SIG-M5 treated with dmso at 0.1 percent for 504 hours (cell line): ENCODE data around the gene PVALB.

Experiments used
- DNase-seq: peaks from one replicate; lab custom pipeline; 2025; ENCODE audit not compliant: unreplicated experiment; lab: John Stamatoyannopoulos, UW

The PVALB gene

GRCh38 chr22:36846949-36847348 is 30.1 kb upstream of the PVALB start:
- DNase-seq: no peak

- no peak for DNase-seq
Observed at GRCh38 chr22:36846271-36846670, 29.4 kb upstream of the PVALB start.

DNA sequence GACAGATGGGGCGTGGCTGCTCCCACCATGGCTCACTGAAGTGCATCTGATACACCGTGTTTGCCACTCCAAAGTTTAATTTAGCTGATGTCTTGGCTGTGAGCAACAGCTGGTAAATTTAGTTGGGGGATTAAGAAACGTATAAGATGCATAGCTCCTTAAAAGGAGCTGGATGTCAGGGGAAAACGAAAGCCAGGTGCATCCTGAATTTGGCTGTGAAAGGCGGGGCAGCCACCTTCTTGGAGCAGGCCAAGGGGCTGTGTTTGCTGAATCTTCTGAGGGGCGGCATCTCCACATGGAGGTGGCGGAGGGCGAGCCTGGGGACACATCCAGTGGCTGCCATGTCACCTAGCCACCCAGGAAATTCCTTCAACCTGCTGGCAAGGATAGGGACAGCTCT is 23.3 kb upstream of the PVALB start:
- no peak for DNase-seq

GRCh38 chr22:36839356-36840073 is 22.7 kb upstream of the PVALB start:
- no peak for DNase-seq

- DNase-seq: no peak
Observed at GRCh38 chr22:36838119-36839030, 21.5 kb upstream of the PVALB start.

DNA sequence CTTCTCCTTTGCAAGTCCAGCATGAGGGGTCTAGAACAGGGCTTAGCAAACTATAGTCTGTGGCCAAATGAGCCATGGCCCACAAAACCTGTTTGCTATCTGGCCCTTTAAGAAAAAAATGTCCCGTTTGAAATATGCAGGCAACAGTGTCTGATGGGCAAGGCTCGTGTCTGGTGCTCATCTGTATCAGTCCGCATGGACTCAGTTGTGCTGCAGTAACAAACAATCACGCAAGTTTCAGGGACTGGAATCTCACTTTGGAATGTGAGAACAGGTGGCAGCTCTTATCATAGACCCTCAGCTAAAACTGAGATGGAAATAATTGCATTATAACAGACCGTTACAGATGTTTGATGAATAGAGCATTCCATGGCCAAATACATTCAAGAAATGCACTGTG is 19.1 kb upstream of the PVALB start:
- no peak for DNase-seq

DNA sequence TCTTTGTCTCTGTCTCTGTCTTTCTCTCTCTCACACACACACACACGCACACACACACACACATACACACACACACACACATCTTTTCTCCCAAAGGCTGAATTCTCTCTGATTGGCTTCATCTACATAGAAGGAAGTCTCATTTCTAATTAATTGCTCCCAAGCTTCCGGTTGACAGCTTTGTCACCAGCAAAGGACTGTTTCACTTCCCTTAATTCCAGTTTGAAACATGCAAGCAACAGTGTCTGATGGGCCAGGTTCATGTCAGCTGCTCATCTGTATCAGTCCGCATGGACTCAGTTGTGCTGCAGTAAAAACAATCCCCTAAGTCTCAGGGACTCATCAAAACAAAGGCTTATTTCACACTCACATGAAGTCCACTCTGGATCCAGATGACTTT is 16.2 kb upstream of the PVALB start:
- DNase-seq: peak; percentile 89

DNA sequence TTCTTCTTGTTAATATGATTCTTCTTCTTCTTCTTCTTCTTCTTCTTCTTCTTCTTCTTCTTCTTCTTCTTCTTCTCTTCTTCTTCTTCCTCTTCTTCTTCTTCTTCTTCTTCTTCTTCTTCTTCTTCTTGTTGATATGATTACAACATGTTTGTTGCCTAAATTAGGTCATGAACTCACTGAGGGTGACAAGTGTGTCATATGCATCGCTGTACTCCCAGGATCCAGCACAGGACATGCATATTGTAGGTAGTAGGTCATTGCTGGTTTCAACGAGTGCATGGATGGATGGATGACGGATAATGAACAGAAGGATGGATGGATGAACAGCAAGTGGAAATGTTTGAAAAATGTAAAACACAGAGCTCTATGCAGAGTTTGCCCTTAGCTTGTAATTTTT is 14.9 kb upstream of the PVALB start:
- DNase-seq: no peak

- no peak for DNase-seq
Observed at GRCh38 chr22:36831206-36831605, 14.4 kb upstream of the PVALB start.

DNA sequence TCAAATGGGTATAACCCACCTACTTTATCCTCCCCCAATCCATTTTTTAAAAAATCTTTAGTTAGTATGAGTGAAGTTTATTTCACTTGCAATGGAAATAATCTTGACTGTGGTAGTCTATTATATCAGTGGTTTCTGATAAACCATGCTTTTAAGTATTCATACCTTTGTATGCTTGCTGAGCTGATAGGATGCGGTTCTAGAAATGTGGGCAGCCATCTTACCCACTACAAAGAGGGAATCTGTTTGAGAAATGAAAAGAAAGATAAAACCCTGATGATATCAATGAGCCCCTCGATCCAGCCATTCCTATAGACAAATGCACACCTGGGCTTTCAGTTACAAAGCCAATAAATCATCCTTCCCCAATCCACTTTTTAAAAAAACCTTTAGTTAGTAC is 13.8 kb upstream of the PVALB start:
- no peak for DNase-seq

DNA sequence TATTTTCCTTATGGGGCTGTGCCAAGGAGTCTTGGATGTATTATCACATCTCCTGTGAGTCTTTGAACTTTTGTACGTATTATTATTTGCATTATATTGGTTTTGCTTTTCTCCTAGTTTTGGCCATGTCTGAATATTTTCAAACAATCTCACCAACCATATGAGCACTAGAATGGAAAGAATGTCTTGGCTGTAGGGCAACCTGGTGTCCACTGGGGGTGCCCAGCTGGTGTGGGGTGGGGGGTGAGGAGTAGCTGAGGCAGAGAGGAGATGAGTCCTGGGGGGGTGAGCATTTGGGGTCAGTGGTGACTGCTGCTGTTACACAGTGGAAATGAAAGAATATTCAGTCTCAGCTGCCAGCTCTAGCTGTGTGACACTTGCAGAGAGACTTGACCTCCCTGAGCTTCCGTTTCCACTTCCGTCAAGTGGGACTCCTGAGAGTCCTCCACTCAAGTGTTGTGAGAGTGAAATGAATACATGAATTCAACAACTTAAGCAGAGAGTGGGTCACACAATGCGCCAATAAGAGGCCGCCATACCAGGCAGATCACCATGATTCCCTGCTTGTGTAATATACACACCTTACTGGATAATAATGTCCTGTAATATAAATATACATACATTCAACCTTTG is 12.7 kb upstream of the PVALB start:
- DNase-seq: no peak

DNA sequence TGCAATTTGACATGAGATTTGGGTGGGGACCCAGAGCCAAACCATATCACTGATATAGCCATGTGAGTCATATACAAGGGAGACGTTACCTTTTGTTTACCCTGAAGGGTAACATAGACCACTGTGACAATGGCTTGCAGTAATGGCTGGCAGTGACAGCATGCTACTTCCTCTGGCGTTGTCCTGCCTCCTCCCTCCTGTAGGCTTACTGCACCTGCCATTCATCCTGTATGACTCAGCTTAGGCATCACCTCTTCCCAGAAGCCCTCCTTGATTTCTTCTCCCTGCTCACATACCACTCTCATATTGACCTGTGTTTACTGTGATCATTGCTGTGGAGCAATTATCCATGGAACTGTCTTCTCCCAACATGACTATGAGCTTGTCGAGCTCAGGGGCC is 12.0 kb upstream of the PVALB start:
- no peak for DNase-seq

DNA sequence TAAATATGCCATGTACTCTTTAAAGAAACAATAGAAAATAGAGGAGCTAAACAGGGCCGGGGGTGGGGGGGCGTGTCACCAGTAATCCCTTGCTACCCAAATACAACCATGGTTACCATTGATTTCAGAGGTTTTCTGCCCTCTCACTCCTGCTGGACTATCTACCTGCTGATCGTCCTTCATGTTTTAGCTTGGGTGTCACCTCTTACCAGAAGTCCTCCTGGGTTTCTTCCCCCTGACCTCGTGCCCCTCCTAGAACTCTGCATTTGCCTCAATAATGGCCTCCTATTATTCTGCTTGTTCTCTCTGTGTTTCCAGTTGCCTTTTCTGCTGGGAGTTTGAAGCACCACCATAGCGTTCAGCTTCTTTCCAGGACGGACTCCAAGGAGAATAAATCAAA is 9.4 kb upstream of the PVALB start:
- DNase-seq: no peak

DNA sequence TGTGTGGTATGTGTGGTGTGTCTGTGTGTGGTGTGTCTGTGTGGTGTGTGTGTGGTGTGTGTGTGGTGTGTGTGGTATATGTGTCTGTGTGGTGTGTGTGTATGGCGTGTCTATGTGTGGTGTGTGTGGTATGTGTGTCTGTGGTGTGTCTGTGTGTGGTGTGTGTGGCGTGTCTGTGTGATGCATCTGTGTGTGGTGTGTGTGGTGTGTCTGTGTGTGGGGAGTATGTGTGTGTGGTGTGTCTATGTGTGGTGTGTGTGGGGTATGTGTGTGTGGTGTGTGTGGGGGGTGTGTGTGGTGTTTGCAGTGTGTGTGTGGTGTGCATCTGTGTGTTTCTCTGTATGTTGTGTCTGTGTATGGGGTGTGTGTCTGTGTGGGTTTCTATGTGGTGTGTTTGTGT is 7.8 kb upstream of the PVALB start:
- DNase-seq: no peak

DNA sequence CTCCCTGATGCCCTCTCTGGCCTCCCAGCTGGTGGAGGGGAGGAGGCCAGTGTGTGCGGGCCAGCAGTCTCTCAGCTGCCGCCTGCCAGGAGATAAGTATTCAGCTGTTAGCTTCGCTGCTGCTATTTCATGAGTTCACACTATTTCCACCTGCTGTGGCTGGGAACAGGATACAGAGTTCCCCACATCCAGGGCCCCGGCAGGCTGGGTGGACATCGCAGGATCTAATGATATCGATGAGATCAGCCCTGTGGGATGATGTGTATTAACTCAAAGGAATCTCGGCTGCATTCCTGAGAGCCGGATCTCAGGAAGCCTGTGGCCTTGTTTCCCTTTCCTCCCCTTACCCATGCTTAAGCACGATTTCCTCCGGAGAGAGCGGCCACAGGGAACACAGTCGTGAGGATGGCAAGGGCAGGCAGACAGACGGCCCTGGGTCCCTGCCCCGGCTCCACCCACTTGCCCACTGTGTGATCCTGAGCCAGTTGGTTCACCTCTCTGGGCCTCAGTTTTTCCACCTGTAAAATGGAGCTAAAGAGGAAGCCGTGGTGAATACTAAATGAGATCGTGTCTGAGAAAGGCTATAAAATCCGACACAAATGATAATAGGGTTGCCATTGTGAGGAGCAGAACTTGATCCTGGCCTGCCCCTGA is 6.5 kb upstream of the PVALB start:
- no peak for DNase-seq

- DNase-seq: no peak
Observed at GRCh38 chr22:36822581-36822980, 5.7 kb upstream of the PVALB start.

DNA sequence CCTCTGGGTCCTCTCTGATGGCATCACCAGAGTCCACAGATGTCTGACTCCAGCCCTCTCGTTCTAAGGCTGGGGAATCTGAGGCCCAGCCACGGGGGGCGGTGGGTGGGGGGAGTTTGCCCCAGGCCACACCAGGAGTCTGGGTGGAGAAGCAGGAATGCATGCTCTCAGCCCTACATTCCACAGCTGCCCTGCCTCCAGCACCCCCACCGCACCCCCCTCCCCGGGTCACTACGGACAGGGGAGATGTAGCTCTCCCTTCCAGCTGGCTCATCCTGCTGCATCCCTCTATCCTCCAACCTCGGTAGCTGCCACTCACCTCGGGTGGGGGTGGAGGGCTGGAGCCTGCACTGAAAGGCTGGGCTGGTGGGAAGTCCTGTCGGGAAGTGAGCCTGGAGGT is 2.3 kb upstream of the PVALB start:
- no peak for DNase-seq

DNA sequence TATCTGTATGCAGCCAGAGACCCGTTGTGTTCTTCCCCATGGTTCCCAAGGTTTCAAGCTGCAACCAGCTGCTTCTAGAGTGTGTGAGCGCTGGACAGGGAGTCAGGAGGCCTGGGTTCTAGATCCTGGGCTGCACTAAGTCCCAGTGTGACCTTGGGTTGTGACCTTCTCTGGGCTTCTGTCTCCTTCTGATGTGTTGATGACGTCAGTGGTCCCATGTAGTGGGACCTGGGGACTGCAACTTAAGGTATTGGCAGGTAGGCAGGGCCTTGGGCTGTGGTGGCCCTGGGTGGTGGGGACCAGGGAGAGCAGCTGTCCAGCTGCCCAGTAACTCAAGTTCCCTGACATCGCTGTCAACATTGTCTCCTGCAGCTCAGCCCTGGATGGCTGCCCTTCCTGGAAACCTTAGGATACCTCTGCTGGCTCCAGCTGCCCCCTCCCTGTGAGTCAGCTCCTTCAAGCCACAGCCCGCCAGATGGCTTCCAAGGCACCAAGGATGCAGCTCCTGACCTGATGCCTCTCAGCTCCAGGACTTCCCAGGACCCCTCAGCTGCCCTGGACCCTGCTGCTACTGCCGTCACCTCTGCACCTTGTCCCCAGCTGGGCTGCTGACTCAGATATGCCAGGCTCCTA is 1.3 kb upstream of the PVALB start:
- no peak for DNase-seq

- no peak for DNase-seq
Observed at GRCh38 chr22:36817525-36817848, 652 bp upstream of the PVALB start.

DNA sequence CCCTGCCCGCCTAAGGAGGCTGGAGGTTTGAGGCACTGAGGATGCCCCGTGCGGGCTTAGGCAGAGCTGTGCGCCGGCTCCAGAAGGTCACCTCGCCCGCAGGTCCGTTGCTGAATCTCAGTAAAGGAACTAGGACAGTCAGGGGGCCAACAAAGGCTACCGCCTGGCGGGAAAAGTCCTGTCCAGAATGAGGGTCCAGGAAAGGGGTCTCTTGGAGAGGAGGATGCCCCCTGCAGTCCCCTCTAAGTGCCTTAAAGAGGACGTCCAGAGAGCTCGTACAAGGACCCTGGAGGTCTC is 548 bp downstream of the PVALB start:
- no peak for DNase-seq

GRCh38 chr22:36815558-36816338 is 1.1 kb downstream of the PVALB start:
- no peak for DNase-seq
